CD4-positive, alpha-beta memory T cell (primary cell): ENCODE measurements around the gene FXR1. TPM values are rescaled to one million over a fixed set of nuclear protein-coding genes. Genes with fewer than 3 reads are reported as not detected.
A peak's percentile ranks its signal among the peaks of the same experiment; 100 is the strongest.
"Not testable (repeated sequence)": the region's sequence is repeated elsewhere in the genome, so short reads cannot be mapped to it uniquely, and the experiment has no call there.

Source experiments
- CTCF ChIA-PET: fragments of 350-600 bp; sonication (Branson Sonifier 250); formaldehyde crosslinking; loops from one replicate; lab custom pipeline; 2021; ENCODE audit warnings: inconsistent platforms; ENCODE audit not compliant: partially characterized antibody; lab: Charles Lee
- POLR2A ChIA-PET: fragments of 350-600 bp; sonication (Branson Sonifier 250); formaldehyde crosslinking; loops from one replicate; lab custom pipeline; 2021; ENCODE audit not compliant: partially characterized antibody; lab: Charles Lee
- DNase-seq, 5 donors: peaks; one replicate each; pipeline versions ENCODE4 v3.0.0 to v3.0.0-alpha.2; 2020 to 2022; ENCODE audit warnings: mixed read lengths in 1 of 5
- H3K27ac ChIP-seq: one replicate; pipeline ENCODE4 v1.7.0; 2013; ENCODE audit warnings: low read depth, low read length
- H3K27me3 ChIP-seq: 2 replicates; pipeline ENCODE4 v1.7.0; 2013; ENCODE audit warnings: mild to moderate bottlenecking, low read length, moderate library complexity; ENCODE audit not compliant: insufficient read depth
- H3K36me3 ChIP-seq: 2 replicates; pipeline ENCODE4 v1.7.0; 2013; ENCODE audit warnings: mild to moderate bottlenecking, low read length, moderate library complexity; ENCODE audit not compliant: insufficient read depth
- H3K4me1 ChIP-seq: 2 replicates; pipeline ENCODE4 v1.7.0; 2013; ENCODE audit warnings: mild to moderate bottlenecking, low read length, moderate library complexity; ENCODE audit not compliant: insufficient read depth
- H3K4me3 ChIP-seq, 2 donors: one replicate each; pipeline ENCODE4 v1.7.0; 2013; ENCODE audit warnings: low read length in 2 of 2, mild to moderate bottlenecking in 1 of 2
- H3K9me3 ChIP-seq, 2 donors: one replicate each; pipeline ENCODE4 v1.7.0; 2013; ENCODE audit warnings: low read length in 2 of 2, control low read depth in 1 of 2; ENCODE audit not compliant: control insufficient read depth in 1 of 2
- H3K27ac Mint-ChIP-seq, 7 donors: one replicate each; pipeline ENCODE4 v1.8.0; 2020 to 2021; ENCODE audit warnings: mixed read lengths in 7 of 7, mild to moderate bottlenecking in 6 of 7, inconsistent platforms in 3 of 7, moderate library complexity in 3 of 7
- H3K27me3 Mint-ChIP-seq, 2 donors: one replicate each; pipeline ENCODE4 v1.8.0; 2020 to 2021; ENCODE audit warnings: mixed read lengths in 2 of 2
- H3K36me3 Mint-ChIP-seq, 2 donors: one replicate each; pipeline ENCODE4 v1.8.0; 2020 to 2021; ENCODE audit warnings: mixed read lengths in 2 of 2, inconsistent platforms in 1 of 2, mild to moderate bottlenecking in 1 of 2
- H3K4me1 Mint-ChIP-seq, 4 donors: one replicate each; pipeline ENCODE4 v1.8.0; 2020 to 2021; ENCODE audit warnings: mixed read lengths in 4 of 4, mild to moderate bottlenecking in 1 of 4
- H3K4me3 Mint-ChIP-seq, 8 donors: one replicate each; pipeline ENCODE4 v1.8.0; 2020 to 2021; ENCODE audit warnings: mixed read lengths in 8 of 8, mild to moderate bottlenecking in 7 of 8, moderate library complexity in 6 of 8, inconsistent platforms in 3 of 8
- H3K9me3 Mint-ChIP-seq, 8 donors: one replicate each; pipeline ENCODE4 v1.8.0; 2020 to 2021; ENCODE audit warnings: mixed read lengths in 8 of 8, mild to moderate bottlenecking in 5 of 8, inconsistent platforms in 3 of 8, moderate library complexity in 1 of 8
- intact Hi-C: fragments of 100-400 bp; cut with micrococcal nuclease; formaldehyde crosslinking; loops from one replicate; pipeline ENCODE4 v1.15.1; 2023
- polyA plus RNA-seq, 2 donors: library from polyadenylated mRNA; unstranded; fragments of 300-500 nt; fragmentation: Illumina TruSeq; gene quantifications; one replicate each; pipeline ENCODE4 v1.2.3, GENCODE V29; 2021
- total RNA-seq, 2 experiments: library from RNA; stranded (reverse); gene quantifications; one replicate each; pipeline ENCODE4 v1.2.3, GENCODE V29; 2021

Gene FXR1
- total and polyA plus RNA-seq, 4 experiments from 2014 or later, result 44.9 to 131 (median 91.6) TPM

DNA sequence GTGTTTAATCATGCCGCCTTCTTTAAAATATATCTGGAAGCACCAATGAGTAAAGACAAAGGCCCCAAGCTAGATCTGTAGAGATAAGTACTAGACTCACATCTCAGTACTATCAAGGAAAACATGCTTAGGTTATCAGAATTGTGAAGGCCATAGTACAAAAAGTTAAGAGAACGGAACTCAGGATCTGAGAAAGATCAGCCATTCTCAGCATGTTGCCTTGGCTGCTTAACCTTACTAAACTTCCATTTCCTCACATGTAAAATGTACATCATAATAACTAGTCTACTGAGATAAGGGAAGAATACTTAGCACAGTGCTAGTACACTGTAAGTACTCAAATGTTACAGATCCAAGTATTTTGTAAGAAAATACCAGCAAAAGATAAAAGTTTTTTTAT, 69.4 kb downstream of the FXR1 start:
- CTCF ChIA-PET, result interaction anchor here (0.6 kb wide), 1 partner anchor 1332 kb away, joined by 4 read pairs; no protein-coding TSS in a partner anchor
- Mint-ChIP-seq H3K4me1 (peaks cover 4 to 12% (median 6%) of the 10 kb centered on the region in 4 donors), H3K4me3 (no peak overlapping the region), H3K36me3 (peaks cover 14 to 61% of the 10 kb centered on the region in 2 donors), H3K27ac (peak overlapping the region in 2 of 7 donors; percentile 29 to 68), H3K27me3 (no peaks in the 10 kb centered on the region), H3K9me3 (no peaks in the 10 kb centered on the region)
- no peak overlapping the region for H3K27ac ChIP-seq
- POLR2A ChIA-PET, result interaction anchor here (0.6 to 1.7 kb wide), 2 partner anchors 10 to 43 kb away, joined by 3 to 5 read pairs; no protein-coding TSS in a partner anchor
- no peak overlapping the region for H3K4me3 ChIP-seq
- intact Hi-C loops, result loop anchor here (10.0 kb wide), 1 partner anchor 1703 kb away; no protein-coding TSS in a partner anchor
- H3K9me3 ChIP-seq, result no peaks in the 10 kb centered on the region
- H3K27me3 ChIP-seq, result no peaks in the 10 kb centered on the region
- DNase-seq, result no peak
- peaks cover 8% of the 10 kb centered on the region for H3K36me3 ChIP-seq
- no peaks in the 10 kb centered on the region for H3K4me1 ChIP-seq

GRCh38 chr3:180983136-180983535, 70.7 kb downstream of the FXR1 start:
- H3K36me3 Mint-ChIP-seq, result peaks cover 19 to 65% of the 10 kb centered on the region in 2 donors

GRCh38 chr3:180986366-180986765, 73.9 kb downstream of the FXR1 start:
- Mint-ChIP-seq H3K4me1 (peaks cover 13 to 48% (median 32%) of the 10 kb centered on the region in 4 donors), H3K36me3 (peaks cover 17 to 58% of the 10 kb centered on the region in 2 donors), H3K27ac (peak overlapping the region in 5 of 7 donors; percentile 43 to 77 (median 55))
- H3K9me3 ChIP-seq, CTCF ChIA-PET, H3K36me3 ChIP-seq, H3K27me3 ChIP-seq, H3K27me3 Mint-ChIP-seq, H3K4me3 Mint-ChIP-seq, H3K27ac ChIP-seq, DNase-seq, H3K4me3 ChIP-seq, POLR2A ChIA-PET, H3K9me3 Mint-ChIP-seq: not testable (repeated sequence)
- H3K4me1 ChIP-seq, result peaks cover 31% of the 10 kb centered on the region
- intact Hi-C loops, result loop anchor here (5.0 to 10.0 kb wide), 4 partner anchors 34 to 1698 kb away; partner anchors contain the start of genes TTC14 and USP13

More at GRCh38 chr3:180983136-180983535, 70.7 kb downstream of the FXR1 start:
- H3K27me3 Mint-ChIP-seq, result no peaks in the 10 kb centered on the region
- peaks cover 9 to 24% (median 16%) of the 10 kb centered on the region in 4 donors for H3K4me1 Mint-ChIP-seq
- H3K36me3 ChIP-seq, result peaks cover 10% of the 10 kb centered on the region
- CTCF ChIA-PET, result interaction anchor here (1.9 kb wide), 1 partner anchor 72 kb away, joined by 6 read pairs; no protein-coding TSS in a partner anchor
- peak overlapping the region in 6 of 7 donors; percentile 18 to 61 (median 48) for H3K27ac Mint-ChIP-seq
- H3K4me1 ChIP-seq, result peaks cover 12% of the 10 kb centered on the region
- intact Hi-C loops, result loop anchor here (10.0 kb wide), 1 partner anchor 1702 kb away; no protein-coding TSS in a partner anchor
- no peaks in the 10 kb centered on the region for H3K27me3 ChIP-seq
- no peaks in the 10 kb centered on the region for H3K9me3 ChIP-seq
- no peak overlapping the region for H3K27ac ChIP-seq
- DNase-seq, result no peak
- H3K9me3 Mint-ChIP-seq, result no peaks in the 10 kb centered on the region
- H3K4me3 ChIP-seq, result no peak overlapping the region
- H3K4me3 Mint-ChIP-seq, result no peak overlapping the region
- POLR2A ChIA-PET, result no interaction called here

GRCh38 chr3:180987344-180987743, 74.9 kb downstream of the FXR1 start:
- no peaks in the 10 kb centered on the region for H3K27me3 Mint-ChIP-seq
- H3K9me3 Mint-ChIP-seq, result no peaks in the 10 kb centered on the region
- ChIA-PET CTCF (no interaction called here), POLR2A (no interaction called here)
- peak overlapping the region; percentile 63 to 87 (median 77) for H3K27ac Mint-ChIP-seq
- Histone ChIP-seq H3K9me3 (no peaks in the 10 kb centered on the region), H3K27ac (no peak overlapping the region), H3K4me1 (peaks cover 31% of the 10 kb centered on the region), H3K27me3 (no peaks in the 10 kb centered on the region), H3K36me3 (peaks cover 10% of the 10 kb centered on the region), H3K4me3 (no peak overlapping the region)
- DNase-seq, result no peak
- peaks cover 12 to 47% (median 34%) of the 10 kb centered on the region in 4 donors for H3K4me1 Mint-ChIP-seq
- intact Hi-C loops, result loop anchor here (5.0 to 10.0 kb wide), 4 partner anchors 35 to 1697 kb away; partner anchors contain the start of genes TTC14 and USP13
- peaks cover 13 to 52% of the 10 kb centered on the region in 2 donors for H3K36me3 Mint-ChIP-seq
- H3K4me3 Mint-ChIP-seq, result peak overlapping the region in 4 of 8 donors; percentile 31 to 73 (median 50)

DNA sequence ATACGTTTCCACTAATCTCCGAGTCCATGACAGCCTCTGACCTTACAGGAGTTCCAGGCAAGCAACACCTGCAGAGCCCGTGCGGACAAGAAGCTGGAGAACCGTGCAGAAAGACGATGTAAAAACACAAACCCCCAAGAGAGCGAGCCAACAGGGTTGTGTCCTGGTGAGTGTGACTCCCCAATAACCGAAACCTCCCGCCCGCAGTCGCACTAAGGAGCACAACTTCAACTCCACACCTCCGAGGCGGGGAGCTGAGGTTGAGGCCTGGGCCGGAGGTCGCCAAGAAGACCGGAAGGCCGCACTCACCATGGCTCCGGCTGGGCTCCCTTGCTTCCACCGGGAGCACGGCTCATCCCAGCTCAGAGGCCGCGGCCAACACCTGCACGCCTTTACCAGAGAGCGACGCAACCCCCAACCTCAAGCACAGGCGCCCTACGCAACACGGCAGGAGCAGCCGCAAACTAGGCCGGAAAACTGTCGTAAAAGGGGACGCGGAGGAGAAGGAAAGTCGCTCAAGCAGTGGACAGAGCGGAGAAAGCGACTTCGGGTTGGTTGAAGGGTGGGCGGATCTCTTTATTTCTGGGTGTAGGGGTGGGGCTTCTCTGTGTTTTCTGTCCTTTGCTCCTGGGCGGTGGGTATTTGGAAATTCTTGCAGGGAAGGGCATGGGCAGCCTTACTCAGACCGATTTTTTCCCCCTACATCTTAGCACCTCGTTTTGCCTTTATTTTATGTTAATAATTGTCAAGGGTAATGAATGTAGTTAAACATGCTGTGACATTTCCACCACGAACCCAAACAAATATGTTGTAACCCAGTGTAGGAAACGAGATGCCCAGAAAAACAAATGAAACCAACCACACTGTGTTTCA, 77.1 kb downstream of the FXR1 start, which contains the start of gene DNAJC19:
Gene DNAJC19, minus strand, starts transcription at position 446 of the 873 bp plus-strand sequence. Its CDS starts 134 bp downstream, at position 312.
- H3K4me3 Mint-ChIP-seq, result peak within 1 kb of the TSS; percentile 93 to 100 (median 98)
- peak; percentile 93 to 96 (median 94) for DNase-seq
- H3K9me3 Mint-ChIP-seq, result no peaks in the 10 kb centered on the region
- peak within 1 kb of the TSS; percentile 92 to 98 (median 97) for H3K27ac Mint-ChIP-seq
- H3K36me3 Mint-ChIP-seq, result peaks cover 13 to 39% of the 10 kb centered on the region in 2 donors
- ChIA-PET CTCF (interaction anchor here (0.7 to 3.3 kb wide), 3 partner anchors 14 to 387 kb away, joined by 3 to 14 read pairs (median 3); partner anchors contain the start of genes FXR1 and TTC14), POLR2A (interaction anchor here (0.7 to 1.5 kb wide), 9 partner anchors 8 to 1841 kb away, joined by 3 to 17 read pairs (median 3); partner anchors contain the start of genes FXR1, MRPL47, NDUFB5 and PIK3CA)
- H3K36me3 ChIP-seq, result peaks cover 6% of the 10 kb centered on the region
- intact Hi-C loops, result loop anchor here (1.0 to 10.0 kb wide), 6 partner anchors 37 to 1695 kb away; partner anchors contain the start of genes FXR1, MRPL47, NDUFB5 and TTC14
- no peaks in the 10 kb centered on the region for H3K9me3 ChIP-seq
- H3K4me1 ChIP-seq, result peaks cover 31% of the 10 kb centered on the region
- peaks cover 0 to 6% of the 10 kb centered on the region in 2 donors for H3K27me3 Mint-ChIP-seq
- H3K27me3 ChIP-seq, result no peaks in the 10 kb centered on the region
- H3K4me3 ChIP-seq, result peak within 1 kb of the TSS; percentile 94 to 98
- peaks cover 12 to 47% (median 33%) of the 10 kb centered on the region in 4 donors for H3K4me1 Mint-ChIP-seq
- H3K27ac ChIP-seq, result peak within 1 kb of the TSS; percentile 70

DNA sequence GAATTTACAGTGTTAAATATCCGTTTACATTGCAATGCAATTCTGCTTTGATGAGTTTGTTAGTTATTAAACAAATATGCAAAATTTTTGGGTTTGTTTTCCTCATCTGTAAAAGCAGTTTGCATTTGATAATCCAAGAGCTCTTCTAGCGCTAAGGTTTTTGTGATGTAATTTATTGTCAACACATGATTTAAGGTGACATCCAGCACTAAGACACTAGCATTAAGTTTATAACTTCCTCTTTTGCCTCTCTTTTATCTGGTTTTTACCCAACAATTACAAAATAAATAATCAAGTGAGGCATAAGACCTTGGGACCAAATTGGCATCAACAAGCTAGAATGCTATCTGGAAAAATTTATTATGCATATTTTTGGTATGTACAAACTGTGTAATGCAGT, 78.0 kb downstream of the FXR1 start:
- Histone ChIP-seq H3K27me3 (no peaks in the 10 kb centered on the region), H3K9me3 (no peaks in the 10 kb centered on the region), H3K4me1 (peaks cover 31% of the 10 kb centered on the region), H3K36me3 (peaks cover 6% of the 10 kb centered on the region), H3K4me3 (peak overlapping the region; percentile 94 to 98), H3K27ac (peak overlapping the region; percentile 70)
- intact Hi-C loops, result no loop called here
- ChIA-PET POLR2A (interaction anchor here (0.8 to 1.5 kb wide), 3 partner anchors 78 to 1841 kb away, joined by 3 to 6 read pairs (median 4); partner anchors contain the start of genes FXR1 and TTC14), CTCF (interaction anchor here (0.9 to 3.3 kb wide), 2 partner anchors 78 to 388 kb away, joined by 3 to 14 read pairs; partner anchors contain the start of genes FXR1 and TTC14)
- Mint-ChIP-seq H3K4me1 (peaks cover 12 to 47% (median 33%) of the 10 kb centered on the region in 4 donors), H3K9me3 (no peaks in the 10 kb centered on the region), H3K27me3 (peaks cover 0 to 6% of the 10 kb centered on the region in 2 donors), H3K4me3 (peak overlapping the region; percentile 93 to 100 (median 98)), H3K36me3 (peaks cover 13 to 34% of the 10 kb centered on the region in 2 donors), H3K27ac (peak overlapping the region in 6 of 7 donors; percentile 92 to 98 (median 96))
- DNase-seq, result no peak
